ENCODE results near the gene FGD3. TPM values are rescaled to one million over a fixed set of nuclear protein-coding genes. Genes with fewer than 3 reads are reported as not detected.

FGD3 gene
- total RNA-seq, 3 donors from 2014 or later (not counting 1 experiment from before 2014, with no cell fraction given), result 133 to 204 (median 193) TPM

DNA sequence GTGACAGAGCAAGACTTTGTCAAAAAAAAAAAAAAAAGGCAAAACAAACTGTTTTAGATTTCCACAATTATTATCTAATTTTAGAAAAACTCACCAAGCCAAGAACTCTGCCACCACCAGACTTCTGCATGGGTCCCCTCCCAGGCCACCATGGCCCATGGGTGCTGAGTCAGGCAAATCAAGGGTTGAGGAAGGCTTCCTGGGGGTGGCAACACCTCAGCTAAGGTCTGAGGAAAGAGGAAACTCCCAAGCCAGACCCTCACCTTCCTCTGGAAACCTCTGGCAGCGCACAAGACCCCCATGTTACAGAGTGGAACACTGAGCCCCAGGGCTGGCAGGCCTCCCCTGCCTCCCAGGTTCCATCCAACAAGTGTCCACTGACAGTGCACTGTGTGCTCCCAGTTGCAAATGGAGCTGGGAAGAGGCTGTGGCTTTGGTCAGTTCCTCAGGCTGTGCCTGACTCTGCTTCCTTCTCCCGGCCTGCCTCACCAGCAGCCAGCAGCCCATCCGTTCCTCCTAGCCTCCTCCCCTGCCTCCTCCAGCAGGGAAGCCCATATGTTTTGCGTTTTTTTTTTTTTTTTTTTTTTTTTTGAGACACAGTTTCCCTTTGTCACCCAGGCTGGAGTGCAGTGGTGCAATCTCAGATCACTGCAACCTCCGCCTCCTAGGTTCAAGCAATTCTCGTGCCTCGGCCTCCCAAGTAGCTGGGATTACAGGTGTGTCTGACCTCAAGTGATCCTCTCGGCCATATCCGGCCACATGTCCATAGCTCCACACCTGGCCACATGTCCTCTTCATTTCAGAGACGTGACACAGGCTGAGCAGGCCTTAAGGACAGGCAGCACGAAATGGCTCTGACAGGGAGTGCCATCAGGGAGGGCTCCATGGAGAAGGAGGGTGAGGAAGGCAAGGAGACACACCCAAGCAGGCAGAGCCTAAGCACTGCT, 107.7 kb downstream of the FGD3 start:
- Mint-ChIP-seq H3K36me3 (no peaks in the 10 kb centered on the region), H3K4me1 (peaks cover 8 to 32% of the 10 kb centered on the region in 2 donors), H3K4me3 (no peak overlapping the region), H3K27ac (no peak overlapping the region), H3K27me3 (ENCODE audit: low read depth in 2 of 2) (peaks cover 0 to 4% of the 10 kb centered on the region in 2 donors), H3K9me3 (no peaks in the 10 kb centered on the region)
- H3K9me3 ChIP-seq (ENCODE audit: control insufficient read depth, insufficient read depth, low read length), result no peaks in the 10 kb centered on the region
- TF ChIP-seq CTCF (IDR thresholded peaks at IDR 0.05), result no peak
- H3K27ac ChIP-seq (ENCODE audit: low read length), result no peak overlapping the region
- DNase-seq (no peak), ATAC-seq (no peak)
- no peak overlapping the region for H3K4me3 ChIP-seq (ENCODE audit: low read length)
- no peaks in the 10 kb centered on the region for H3K36me3 ChIP-seq (ENCODE audit: control insufficient read depth, insufficient read depth, low read length)
- intact Hi-C loops (cut with micrococcal nuclease), result no loop called here
- H3K27me3 ChIP-seq (ENCODE audit: control insufficient read depth, insufficient read depth, low read length), result no peaks in the 10 kb centered on the region
- 91% methylated on average over 11 of the region's 11 CpGs for WGBS (ENCODE audit: insufficient coverage)
- peaks cover 34% of the 10 kb centered on the region for H3K4me1 ChIP-seq (ENCODE audit: control insufficient read depth, insufficient read depth, low read length)

DNA sequence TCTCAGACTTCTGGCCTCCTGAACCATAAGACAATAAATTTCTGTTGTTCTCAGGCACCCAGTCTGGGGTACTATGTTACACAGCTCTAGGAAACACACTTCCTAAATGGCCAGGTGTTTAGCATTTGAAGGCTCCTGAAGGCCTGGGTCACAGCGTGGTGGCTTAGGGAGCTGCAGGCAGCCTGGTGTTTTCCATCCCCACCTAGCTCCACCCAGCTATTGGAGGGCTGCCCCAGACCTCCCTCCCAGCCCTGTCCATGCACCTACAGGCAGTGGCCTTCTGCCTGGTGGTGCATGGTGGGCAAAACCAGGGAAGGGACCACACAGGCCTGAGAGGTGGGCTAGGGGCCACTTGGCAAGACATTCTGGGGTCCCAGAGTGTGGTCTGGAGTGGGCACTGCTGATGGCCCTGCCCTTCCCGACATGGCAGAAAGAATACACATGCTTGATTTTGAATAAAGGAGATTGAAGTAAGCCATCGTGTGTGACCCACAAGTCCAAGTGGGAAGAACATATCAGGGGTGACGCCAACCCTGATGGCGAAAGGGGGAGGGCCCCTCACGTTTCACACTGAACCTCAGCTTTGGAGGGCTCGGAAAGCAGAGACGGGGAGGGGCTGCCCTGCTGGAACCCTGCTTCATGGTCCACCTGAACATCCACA, 109.8 kb downstream of the FGD3 start:
- Histone ChIP-seq H3K4me3 (ENCODE audit: low read length) (no peak overlapping the region), H3K4me1 (ENCODE audit: control insufficient read depth, insufficient read depth, low read length) (peaks cover 56% of the 10 kb centered on the region), H3K27me3 (ENCODE audit: control insufficient read depth, insufficient read depth, low read length) (peaks cover 2% of the 10 kb centered on the region), H3K36me3 (ENCODE audit: control insufficient read depth, insufficient read depth, low read length) (no peaks in the 10 kb centered on the region), H3K9me3 (ENCODE audit: control insufficient read depth, insufficient read depth, low read length) (no peaks in the 10 kb centered on the region), H3K27ac (ENCODE audit: low read length) (peak overlapping the region; percentile 39)
- TF ChIP-seq CTCF (IDR thresholded peaks at IDR 0.05), result no peak
- Mint-ChIP-seq H3K4me1 (peaks cover 26 to 54% of the 10 kb centered on the region in 2 donors), H3K4me3 (peak overlapping the region; percentile 55), H3K9me3 (no peaks in the 10 kb centered on the region), H3K27ac (no peak overlapping the region), H3K27me3 (ENCODE audit: low read depth in 2 of 2) (peaks cover 19 to 22% of the 10 kb centered on the region in 2 donors), H3K36me3 (no peaks in the 10 kb centered on the region)
- ATAC-seq (no peak), DNase-seq (peak in 1 of 2 donors; percentile 49)
- WGBS (ENCODE audit: insufficient coverage), result 80% methylated on average over 8 of the region's 8 CpGs
- intact Hi-C loops (cut with micrococcal nuclease), result no loop called here

- Histone ChIP-seq H3K36me3 (ENCODE audit: control insufficient read depth, insufficient read depth, low read length) (no peaks in the 10 kb centered on the region), H3K4me1 (ENCODE audit: control insufficient read depth, insufficient read depth, low read length) (peaks cover 61% of the 10 kb centered on the region), H3K27ac (ENCODE audit: low read length) (peak overlapping the region; percentile 57), H3K27me3 (ENCODE audit: control insufficient read depth, insufficient read depth, low read length) (peaks cover 5% of the 10 kb centered on the region), H3K9me3 (ENCODE audit: control insufficient read depth, insufficient read depth, low read length) (no peaks in the 10 kb centered on the region), H3K4me3 (ENCODE audit: low read length) (no peak overlapping the region)
- Mint-ChIP-seq H3K4me3 (peak overlapping the region; percentile 80), H3K36me3 (no peaks in the 10 kb centered on the region), H3K27ac (peak overlapping the region in 1 of 2 donors; percentile 71), H3K27me3 (ENCODE audit: low read depth in 2 of 2) (peaks cover 24 to 28% of the 10 kb centered on the region in 2 donors), H3K4me1 (peaks cover 26 to 59% of the 10 kb centered on the region in 2 donors), H3K9me3 (no peaks in the 10 kb centered on the region)
- DNase-seq, result peak in 1 of 2 donors; percentile 42
- TF ChIP-seq CTCF (IDR thresholded peaks at IDR 0.05), result no peak
- peak in 2 of 3 donors; percentile 21 to 31 for ATAC-seq
- intact Hi-C loops (cut with micrococcal nuclease), result no loop called here
- WGBS (ENCODE audit: insufficient coverage), result 62% methylated on average over 10 of the region's 14 CpGs
Observed at GRCh38 chr9:93057703-93058354, 110.5 kb downstream of the FGD3 start.

Data from natural killer cell (primary cell).